H1 (cell line): ENCODE data around the gene CISTR.

Source experiments
- EZH2 ChIP-seq: fragments of 200-600 bp; sonication (generic); IDR thresholded peaks from 2 replicates; pipeline ENCODE4 v1.7.1; 2012; ENCODE audit warnings: low read depth, mild to moderate bottlenecking, moderate library complexity, low read length, inconsistent platforms; ENCODE audit not compliant: severe bottlenecking
- JUND ChIP-seq: IDR thresholded peaks from 2 replicates; pipeline ENCODE4 v1.6.1; 2011; ENCODE audit warnings: mild to moderate bottlenecking, improper control_type of control experiment, low read length
- POLR2AphosphoS5 ChIP-seq: IDR thresholded peaks from 2 replicates; pipeline ENCODE4 v1.6.1; 2011; ENCODE audit warnings: low read depth, low read length
- TAF1 ChIP-seq: IDR thresholded peaks from 2 replicates; pipeline ENCODE4 v1.6.1; 2011; ENCODE audit warnings: mild to moderate bottlenecking, low read depth, low read length
- TCF12 ChIP-seq: IDR thresholded peaks from 2 replicates; pipeline ENCODE4 v1.6.1; 2011; ENCODE audit warnings: low read depth, mild to moderate bottlenecking, low read length
- YY1 ChIP-seq: IDR thresholded peaks from 2 replicates; pipeline ENCODE4 v1.6.1; 2011; ENCODE audit warnings: low read depth, mild to moderate bottlenecking, low read length
- TF ChIP-seq, protein P1 (sequence below), 3 experiments: IDR thresholded peaks; 1 replicate in 2 of 3; 2 replicates in 1 of 3; pipeline versions ENCODE4 v1.5.1 to v1.6.1; 2011; ENCODE audit warnings: low read length in 3 of 3, mild to moderate bottlenecking in 3 of 3, inconsistent platforms in 2 of 3, low read depth in 1 of 3, moderate library complexity in 1 of 3; ENCODE audit not compliant: insufficient read depth in 1 of 3; ENCODE audit errors: control extremely low read depth in 1 of 3

DNA sequence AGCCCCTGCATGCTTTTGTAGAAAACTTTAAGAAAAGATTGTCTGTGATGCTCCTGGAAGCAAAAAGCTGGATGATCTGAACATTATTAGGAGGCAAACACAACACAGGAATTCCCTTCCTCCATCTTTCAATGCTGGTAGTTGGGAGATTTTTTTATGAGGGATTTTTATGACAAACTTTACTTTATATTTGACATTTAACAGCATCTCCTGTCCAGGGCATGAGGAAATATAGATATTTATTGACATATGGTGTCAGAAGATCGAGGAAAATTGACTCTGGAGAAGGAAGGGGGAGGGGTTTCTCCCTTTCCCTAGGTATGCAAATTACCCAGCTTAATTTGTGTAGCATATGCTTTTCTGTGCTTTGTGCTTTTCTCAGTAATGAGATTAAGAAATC lies 37.8 kb upstream of the CISTR start:
- no peak for TF ChIP-seq YY1
- no peak for TF ChIP-seq JUND
- TF ChIP-seq POLR2AphosphoS5 = no peak
- TF ChIP-seq TAF1 = no peak
- no peak for TF ChIP-seq TCF12
- no peak for TF ChIP-seq EZH2
- TF ChIP-seq, protein P1, sequence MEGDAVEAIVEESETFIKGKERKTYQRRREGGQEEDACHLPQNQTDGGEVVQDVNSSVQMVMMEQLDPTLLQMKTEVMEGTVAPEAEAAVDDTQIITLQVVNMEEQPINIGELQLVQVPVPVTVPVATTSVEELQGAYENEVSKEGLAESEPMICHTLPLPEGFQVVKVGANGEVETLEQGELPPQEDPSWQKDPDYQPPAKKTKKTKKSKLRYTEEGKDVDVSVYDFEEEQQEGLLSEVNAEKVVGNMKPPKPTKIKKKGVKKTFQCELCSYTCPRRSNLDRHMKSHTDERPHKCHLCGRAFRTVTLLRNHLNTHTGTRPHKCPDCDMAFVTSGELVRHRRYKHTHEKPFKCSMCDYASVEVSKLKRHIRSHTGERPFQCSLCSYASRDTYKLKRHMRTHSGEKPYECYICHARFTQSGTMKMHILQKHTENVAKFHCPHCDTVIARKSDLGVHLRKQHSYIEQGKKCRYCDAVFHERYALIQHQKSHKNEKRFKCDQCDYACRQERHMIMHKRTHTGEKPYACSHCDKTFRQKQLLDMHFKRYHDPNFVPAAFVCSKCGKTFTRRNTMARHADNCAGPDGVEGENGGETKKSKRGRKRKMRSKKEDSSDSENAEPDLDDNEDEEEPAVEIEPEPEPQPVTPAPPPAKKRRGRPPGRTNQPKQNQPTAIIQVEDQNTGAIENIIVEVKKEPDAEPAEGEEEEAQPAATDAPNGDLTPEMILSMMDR (IDR thresholded peaks at IDR 0.05; ENCODE audit: control extremely low read depth in 1 of 3, insufficient read depth in 1 of 3, low read depth in 1 of 3, low read length in 3 of 3) = no peak
